Ishikawa (cell line): ENCODE results near the gene EIPR1.

Experiments used
- CEBPB ChIP-seq: IDR thresholded peaks from 2 replicates; pipeline ENCODE4 v1.6.1; 2012
- CREB1 ChIP-seq: IDR thresholded peaks from 2 replicates; pipeline ENCODE4 v1.6.1; 2012; ENCODE audit warnings: low read depth
- EGR1 ChIP-seq: IDR thresholded peaks from 2 replicates; pipeline ENCODE4 v1.6.1; 2012
- EP300 ChIP-seq: IDR thresholded peaks from 2 replicates; pipeline ENCODE4 v1.6.1; 2012; ENCODE audit warnings: borderline replicate concordance
- FOXM1 ChIP-seq: IDR thresholded peaks from 2 replicates; pipeline ENCODE4 v1.6.1; 2012; ENCODE audit warnings: low read depth, borderline replicate concordance
- MAX ChIP-seq: IDR thresholded peaks from 2 replicates; pipeline ENCODE4 v1.6.1; 2012
- NFIC ChIP-seq: IDR thresholded peaks from 2 replicates; pipeline ENCODE4 v1.6.1; 2012
- RAD21 ChIP-seq: IDR thresholded peaks from 2 replicates; pipeline ENCODE4 v1.6.1; 2012; ENCODE audit warnings: low read depth
- REST ChIP-seq: IDR thresholded peaks from 2 replicates; pipeline ENCODE4 v1.6.1; 2012; ENCODE audit warnings: low read depth, mild to moderate bottlenecking
- TAF1 ChIP-seq: IDR thresholded peaks from 2 replicates; pipeline ENCODE4 v1.6.1; 2012; ENCODE audit warnings: low read depth, mild to moderate bottlenecking
- TCF12 ChIP-seq: IDR thresholded peaks from 2 replicates; pipeline ENCODE4 v1.6.1; 2012; ENCODE audit warnings: low read depth
- TEAD4 ChIP-seq: IDR thresholded peaks from 2 replicates; pipeline ENCODE4 v1.6.1; 2012
- YY1 ChIP-seq: IDR thresholded peaks from 2 replicates; pipeline ENCODE4 v1.6.1; 2012; ENCODE audit warnings: low read depth
- ZBTB7A ChIP-seq: IDR thresholded peaks from 2 replicates; pipeline ENCODE4 v1.6.1; 2012; ENCODE audit warnings: low read depth

- no peak for TF ChIP-seq REST
- TF ChIP-seq TCF12, result no peak
- TF ChIP-seq TEAD4, result no peak
- TF ChIP-seq FOXM1, result no peak
- TF ChIP-seq EGR1, result no peak
- TF ChIP-seq EP300, result no peak
- no peak for TF ChIP-seq TAF1
- TF ChIP-seq RAD21, result no peak
- TF ChIP-seq NFIC, result no peak
- TF ChIP-seq CEBPB, result no peak
- TF ChIP-seq CREB1, result no peak
- TF ChIP-seq ZBTB7A, result no peak
- TF ChIP-seq YY1, result no peak
- TF ChIP-seq MAX, result no peak
Observed at GRCh38 chr2:3376821-3377220, 797 bp downstream of the EIPR1 start.
